Epithelial cell of esophagus (primary cell): Measurements from ENCODE around the gene RERE.

ENCODE experiments used
- DNase-seq: peaks from one replicate; pipeline ENCODE4 v3.0.0; 2010; ENCODE audit warnings: low read depth
- H3K4me3 ChIP-seq: 2 replicates; pipeline ENCODE4 v1.5.1; 2011; ENCODE audit warnings: mild to moderate bottlenecking, low read length, control low read depth
- TF ChIP-seq, protein P1 (sequence below): IDR thresholded peaks from 2 replicates; pipeline ENCODE4 v1.5.1; 2011; ENCODE audit warnings: low read depth, mild to moderate bottlenecking, low read length, control low read depth, inconsistent platforms; ENCODE audit not compliant: insufficient read depth; ENCODE audit errors: missing control alignments

Gene RERE

DNA sequence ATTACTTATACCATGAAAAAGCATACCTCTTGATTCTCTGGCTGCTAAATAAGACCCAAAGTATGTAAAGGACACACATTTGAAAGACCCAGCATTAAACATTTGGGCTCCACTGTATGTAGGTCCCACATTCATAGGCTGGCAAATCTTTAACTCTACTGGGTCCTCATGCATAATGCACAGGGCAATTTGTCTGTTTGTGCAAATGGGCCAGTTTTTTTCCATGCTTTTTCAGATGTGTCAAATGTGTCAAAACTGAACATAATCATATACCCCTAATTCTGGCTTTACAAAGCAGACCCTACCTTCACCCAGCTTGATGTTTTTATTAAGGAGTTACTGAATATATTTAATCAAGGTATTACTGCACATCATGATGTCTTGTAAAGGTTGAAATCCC lies 63.7 kb downstream of the RERE start:
- DNase-seq = no peak
- H3K4me3 ChIP-seq = no peak overlapping the region
- TF ChIP-seq, protein P1, sequence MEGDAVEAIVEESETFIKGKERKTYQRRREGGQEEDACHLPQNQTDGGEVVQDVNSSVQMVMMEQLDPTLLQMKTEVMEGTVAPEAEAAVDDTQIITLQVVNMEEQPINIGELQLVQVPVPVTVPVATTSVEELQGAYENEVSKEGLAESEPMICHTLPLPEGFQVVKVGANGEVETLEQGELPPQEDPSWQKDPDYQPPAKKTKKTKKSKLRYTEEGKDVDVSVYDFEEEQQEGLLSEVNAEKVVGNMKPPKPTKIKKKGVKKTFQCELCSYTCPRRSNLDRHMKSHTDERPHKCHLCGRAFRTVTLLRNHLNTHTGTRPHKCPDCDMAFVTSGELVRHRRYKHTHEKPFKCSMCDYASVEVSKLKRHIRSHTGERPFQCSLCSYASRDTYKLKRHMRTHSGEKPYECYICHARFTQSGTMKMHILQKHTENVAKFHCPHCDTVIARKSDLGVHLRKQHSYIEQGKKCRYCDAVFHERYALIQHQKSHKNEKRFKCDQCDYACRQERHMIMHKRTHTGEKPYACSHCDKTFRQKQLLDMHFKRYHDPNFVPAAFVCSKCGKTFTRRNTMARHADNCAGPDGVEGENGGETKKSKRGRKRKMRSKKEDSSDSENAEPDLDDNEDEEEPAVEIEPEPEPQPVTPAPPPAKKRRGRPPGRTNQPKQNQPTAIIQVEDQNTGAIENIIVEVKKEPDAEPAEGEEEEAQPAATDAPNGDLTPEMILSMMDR = no peak

DNA sequence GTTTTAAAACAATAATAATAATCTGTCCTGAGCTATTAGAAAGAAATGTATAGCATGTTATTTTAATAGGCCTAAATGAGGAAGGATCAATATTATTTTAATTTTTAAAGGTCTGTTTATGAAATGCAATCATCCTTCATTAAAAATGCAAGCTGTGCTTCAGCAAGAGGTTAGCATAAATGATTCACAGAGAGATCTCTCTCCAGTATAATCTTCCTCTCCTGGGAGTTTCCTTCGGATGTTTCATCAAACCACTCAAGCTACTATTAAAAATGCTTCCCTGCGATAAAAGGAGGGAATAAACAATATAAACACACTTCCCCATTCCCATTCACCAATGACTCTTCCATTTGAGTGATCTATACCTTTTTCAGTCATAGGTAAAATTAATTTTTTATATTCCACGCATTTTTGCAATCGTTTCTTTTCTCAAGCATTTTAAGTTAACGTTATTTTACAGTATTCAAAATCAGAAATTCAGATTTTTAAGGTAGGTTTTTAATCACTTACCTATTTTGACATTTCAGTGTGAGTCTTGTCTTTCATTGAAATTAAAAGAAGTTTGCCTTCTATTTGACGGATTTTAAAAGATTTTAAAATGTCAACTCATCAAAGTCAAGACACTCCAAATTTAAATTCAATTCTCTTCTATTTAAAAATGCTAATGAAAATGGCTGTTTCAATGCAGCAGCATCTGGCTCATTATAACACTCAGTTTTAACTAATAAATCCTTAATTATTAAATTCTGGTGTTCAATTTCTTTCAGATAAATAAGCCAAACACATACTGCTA lies 64.3 kb downstream of the RERE start:
- TF ChIP-seq, protein P1 = no peak
- H3K4me3 ChIP-seq = no peak overlapping the region
- DNase-seq = no peak

DNA sequence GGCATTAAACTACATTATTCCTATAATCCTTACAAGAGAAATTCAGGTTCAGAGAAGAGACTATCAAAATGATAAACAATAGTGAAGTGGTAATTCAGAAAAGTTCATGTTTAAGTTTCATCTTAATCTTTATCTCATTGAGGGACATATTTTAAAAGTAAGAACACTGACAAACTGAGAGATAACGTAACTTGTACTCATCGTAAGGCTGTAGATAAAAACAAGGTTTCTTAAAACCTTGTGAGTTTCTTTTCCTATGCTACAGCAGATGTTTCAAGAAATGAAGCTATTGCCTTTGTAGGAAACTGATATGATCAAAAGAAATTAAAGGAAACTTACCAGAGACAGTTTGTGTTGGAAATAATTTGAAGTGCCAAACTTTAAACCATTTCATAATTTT lies 65.0 kb downstream of the RERE start:
- no peak for DNase-seq
- TF ChIP-seq, protein P1 = no peak
- H3K4me3 ChIP-seq = no peak overlapping the region

DNA sequence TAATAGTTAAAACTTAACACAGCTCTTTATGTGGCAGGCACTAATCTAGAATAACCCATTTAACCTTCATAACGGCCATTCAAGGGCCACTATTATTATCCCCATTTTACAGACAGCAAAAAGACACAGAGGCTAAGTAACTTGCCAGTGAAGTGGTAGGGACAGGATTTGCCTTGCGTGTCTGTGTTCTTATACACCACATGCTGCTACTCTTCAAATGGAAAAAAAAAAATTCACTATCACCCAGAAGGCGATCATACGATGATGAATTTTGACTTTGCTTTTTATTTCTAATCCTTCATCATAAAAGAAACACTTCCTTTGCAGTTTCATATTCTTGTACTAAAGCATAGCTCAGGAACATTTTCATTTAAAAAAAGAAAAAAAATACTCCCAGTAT lies 65.5 kb downstream of the RERE start:
- TF ChIP-seq, protein P1 = no peak
- no peak for DNase-seq

DNA sequence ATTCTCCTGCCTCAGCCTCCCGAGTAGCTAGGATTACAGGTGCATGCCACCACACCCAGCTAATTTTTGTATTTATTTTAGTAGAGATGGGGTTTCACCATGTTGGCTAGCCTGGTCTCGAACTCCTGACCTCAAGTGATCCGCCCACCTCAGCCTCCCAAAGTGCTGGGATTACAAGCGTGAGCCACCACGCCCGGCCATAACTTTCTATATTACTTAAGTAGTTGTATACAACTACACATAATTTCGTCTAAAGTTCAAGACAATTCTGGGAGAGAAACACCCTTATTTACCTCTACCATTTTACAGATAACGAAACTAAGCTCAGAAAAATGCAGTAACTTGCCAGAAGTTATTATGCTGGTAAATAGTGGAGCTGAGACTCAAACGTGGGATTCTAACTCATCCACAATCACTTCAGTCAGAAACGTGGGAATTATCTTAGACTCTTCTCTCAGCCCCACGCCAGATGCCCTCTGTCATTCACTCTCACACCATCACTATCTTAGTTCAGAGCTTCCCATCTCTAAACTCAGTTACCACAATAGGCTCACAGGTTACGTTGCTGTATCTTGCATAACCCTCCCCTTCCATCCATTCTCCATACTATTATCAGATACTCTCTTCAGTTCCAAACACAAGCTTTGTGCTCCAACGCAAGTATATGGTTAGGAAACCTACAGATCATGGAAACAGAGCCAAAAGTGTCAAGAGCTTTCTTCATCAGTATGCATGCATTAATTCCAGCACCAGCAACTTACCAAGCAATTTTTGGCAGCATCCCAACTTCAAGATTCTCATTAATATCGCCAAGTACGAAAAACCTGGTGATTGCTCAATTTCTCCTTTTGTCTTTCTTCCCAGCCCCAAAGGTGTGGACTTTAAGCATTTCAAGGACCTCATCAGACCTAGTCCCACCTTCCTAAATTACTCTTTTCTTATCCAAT lies 69.3 kb downstream of the RERE start:
- H3K4me3 ChIP-seq = no peak overlapping the region
- TF ChIP-seq, protein P1 = no peak
- peak; percentile 15 for DNase-seq

More for the DNA sequence above, 65.5 kb downstream of the RERE start:
- H3K4me3 ChIP-seq = no peak overlapping the region

DNA sequence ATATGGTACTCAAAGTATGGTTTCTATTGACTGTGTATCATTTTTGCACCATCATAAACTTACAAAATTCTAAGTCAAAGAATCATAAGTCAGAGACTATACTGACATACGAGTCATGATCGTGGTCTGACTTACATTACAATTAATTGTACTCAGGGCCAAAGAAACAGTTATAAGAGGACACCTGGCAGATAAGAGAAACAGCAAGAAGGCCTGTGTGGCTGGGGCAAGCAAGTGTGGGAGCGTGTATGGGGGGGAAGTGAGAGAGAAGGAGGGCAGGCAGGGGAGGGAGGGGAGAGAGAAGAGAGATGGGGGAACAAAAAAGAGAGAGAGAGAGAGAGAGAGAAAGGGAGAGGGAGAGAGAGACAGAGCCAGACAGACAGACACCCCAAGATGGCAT lies 70.9 kb downstream of the RERE start:
- TF ChIP-seq, protein P1 = no peak
- peak; percentile 15 for DNase-seq
- no peak overlapping the region for H3K4me3 ChIP-seq
